ENCODE data around the gene DPP10. TPM values are rescaled to one million over a fixed set of nuclear protein-coding genes. Genes with fewer than 3 reads are reported as not detected.
"Not testable (repeated sequence)": the region's sequence is repeated elsewhere in the genome, so short reads cannot be mapped to it uniquely, and the experiment has no call there.

DPP10 gene
- total RNA-seq, 1 experiment from 2014 or later = not detected

DNA sequence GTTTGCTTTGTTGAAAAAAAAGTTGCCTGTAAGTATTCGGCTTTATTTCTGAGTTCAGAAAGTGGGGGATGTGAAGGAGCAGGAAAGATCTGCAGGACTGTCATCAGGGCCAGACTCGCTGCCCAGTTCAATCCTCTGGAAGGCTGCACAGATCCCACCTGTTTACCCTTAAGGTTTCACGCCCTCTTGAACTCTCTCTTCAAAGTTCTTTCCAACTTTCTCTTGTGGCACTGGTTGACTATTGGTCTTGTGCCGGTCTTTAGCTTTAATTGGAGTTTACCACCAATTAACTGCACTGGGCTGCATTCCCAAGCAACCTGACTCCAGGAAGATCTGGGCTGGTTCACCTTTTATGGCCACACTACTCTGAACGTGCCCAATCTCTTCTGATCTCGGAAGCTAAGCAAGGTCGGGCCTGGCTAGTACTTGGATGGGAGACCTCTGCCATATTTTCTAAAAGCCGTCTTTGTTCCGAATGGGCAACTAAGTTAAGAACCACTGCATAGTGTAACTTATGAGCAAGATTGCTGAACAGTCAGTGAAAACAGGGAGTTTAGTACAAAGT lies 495.0 kb downstream of the DPP10 start:
- no peak for DNase-seq (ENCODE audit: low spot score)

DNA sequence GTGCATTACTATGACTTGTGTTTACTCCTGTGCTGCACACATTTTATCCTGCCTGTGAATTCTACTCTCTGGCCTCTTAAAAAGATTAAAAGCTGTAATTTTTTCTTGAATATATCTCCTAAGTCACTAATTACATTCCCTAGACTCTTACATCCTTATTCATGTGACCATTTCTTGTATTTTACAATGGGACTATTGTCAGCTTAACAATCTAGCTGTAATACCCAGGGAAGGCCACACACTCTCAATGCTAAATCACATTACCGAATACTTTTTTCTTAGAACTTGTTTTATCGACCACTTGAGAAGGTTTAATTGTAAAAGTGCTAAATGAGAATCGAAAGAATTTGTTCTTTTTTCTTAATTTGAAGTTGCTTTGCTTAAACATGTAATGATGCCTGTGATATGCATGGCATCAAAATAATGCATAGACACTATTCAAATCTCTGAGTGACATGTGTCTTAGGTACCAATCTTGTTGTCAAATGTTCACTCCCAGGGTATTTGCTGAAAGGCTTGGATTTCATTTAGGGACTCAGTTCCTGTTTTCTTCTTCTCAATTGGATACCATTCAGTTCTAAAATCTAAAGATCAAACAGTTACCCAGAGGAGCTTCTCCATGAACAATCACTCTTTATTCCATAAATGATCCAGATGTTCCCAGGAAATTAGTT lies 498.5 kb downstream of the DPP10 start:
- DNase-seq (ENCODE audit: low spot score) = no peak

DNA sequence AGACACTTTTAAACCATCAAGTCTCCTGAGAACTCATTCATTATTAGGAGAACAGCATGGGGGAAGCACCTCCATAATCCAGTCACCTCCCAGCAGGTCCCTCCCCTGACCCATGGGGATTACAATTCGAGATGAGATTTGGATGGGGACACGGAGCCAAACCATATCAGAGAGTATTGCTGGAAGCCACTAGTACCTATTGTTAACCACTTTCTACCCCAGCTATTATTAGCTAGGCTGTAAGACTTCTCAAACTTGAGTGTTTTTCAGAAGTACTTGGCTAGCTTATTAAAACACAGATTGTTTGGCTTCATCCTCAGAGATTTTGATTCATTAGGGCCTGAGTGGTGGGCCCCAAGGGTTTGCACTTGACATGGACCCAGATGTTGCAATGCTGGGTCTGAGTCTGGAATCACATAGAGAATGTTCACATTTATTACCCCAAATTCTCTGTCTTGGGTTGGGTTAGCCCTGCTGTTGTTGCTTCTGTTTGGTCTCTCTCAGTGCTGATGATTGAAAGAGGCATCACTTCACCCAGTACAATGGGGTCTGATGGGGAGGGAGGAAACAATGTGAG lies 506.9 kb downstream of the DPP10 start:
- DNase-seq (ENCODE audit: low spot score) = no peak

DNA sequence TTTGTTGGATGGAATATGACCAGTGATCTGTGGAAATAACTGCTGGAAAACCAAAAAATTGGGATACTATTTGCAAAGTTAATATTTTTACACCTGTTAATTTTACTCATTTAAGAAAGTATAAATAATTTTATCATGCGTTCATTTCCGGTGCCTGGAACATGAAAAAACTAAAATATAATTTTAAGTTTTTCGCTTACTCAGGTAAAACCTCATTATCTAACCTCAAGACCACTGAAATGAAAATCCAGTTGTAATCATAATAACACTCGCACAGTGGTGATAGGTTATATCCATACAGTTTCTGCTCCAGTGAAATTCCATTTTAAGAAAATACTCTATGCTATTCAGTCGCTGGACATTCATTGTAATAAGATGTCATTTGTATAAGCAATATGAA lies 517.9 kb downstream of the DPP10 start:
- no peak for DNase-seq (ENCODE audit: low spot score)

DNA sequence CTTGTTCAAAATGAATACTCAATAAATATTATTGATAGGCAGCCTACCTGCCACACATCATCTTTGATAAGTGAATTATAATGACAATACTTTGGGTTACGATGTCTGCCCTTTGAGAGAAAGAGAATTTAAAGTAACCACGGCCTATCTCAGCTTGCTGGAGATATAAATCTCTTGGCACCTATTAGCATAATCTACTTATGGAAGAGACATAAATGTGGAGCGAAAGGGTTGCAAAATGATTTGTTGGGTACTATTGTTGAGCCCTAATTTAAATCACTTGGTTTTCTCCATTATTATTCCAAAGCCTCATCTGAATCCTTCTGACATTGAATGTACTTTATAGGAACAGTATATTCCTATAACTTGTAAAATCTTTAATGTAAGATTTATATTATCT lies 520.1 kb downstream of the DPP10 start:
- DNase-seq (ENCODE audit: low spot score) = no peak

DNA sequence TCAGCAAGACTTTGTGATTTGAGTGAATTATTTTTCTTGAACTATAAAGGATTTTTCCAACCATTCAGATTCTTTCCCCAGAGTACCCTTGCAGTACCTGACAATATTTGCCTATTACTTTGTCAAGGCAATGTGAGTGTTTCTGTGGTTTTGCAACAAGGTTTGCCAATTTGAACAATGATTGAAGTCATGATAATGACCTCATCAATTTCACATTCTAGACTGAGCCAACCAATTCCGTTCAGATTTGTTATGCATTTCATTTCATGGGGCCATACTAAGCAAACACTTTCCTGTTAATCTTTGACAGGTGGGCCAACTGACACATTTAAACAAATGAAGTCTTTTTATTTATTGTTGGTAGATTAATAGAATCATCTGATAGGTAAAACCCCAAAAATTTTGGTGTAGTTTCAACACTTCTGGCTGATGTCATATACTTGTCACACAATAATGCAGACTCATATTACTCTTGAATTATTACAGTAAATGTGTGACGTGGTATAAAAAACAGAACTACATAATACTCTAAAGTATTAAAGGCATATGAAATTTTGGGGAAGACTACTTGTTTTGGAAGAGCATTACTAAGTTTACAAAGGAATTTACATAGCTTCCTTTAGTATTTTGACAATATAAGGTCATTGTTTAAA lies 526.4 kb downstream of the DPP10 start:
- no peak for DNase-seq (ENCODE audit: low spot score)

DNA sequence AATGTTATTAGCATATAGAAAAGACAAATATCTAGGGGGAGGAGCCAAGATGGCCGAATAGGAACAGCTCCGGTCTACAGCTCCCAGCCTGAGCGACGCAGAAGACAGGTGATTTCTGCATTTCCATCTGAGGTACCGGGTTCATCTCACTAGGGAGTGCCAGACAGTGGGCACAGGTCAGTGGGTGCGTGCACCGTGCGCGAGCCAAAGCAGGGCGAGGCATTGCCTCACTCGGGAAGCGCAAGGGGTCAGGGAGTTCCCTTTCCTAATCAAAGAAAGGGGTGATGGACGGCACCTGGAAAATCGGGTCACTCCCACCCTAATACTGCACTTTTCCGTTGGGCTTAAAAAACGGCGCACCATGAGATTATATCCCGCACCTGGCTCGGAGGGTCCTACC lies 561.9 kb downstream of the DPP10 start:
- not testable (repeated sequence) for DNase-seq (ENCODE audit: low spot score)

DNA sequence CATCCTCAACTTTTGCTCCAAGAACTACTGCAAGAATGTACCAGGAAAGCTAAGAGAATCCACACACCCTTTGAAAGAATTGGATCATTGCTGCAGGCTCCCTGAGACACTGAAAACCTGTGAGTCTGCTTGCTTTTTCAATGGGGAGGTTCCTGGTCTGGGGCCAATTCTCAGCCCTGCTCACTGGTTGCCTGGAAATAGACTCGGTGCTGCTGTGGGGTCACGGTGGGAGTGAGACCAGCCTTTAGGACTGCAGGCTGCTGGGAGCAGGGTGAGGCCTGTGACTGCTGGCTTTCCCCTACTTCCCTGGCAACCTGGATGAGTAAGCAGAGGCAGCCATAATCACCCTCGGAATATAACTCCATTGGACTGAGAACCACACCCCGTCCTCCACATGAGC lies 569.3 kb downstream of the DPP10 start:
- DNase-seq (ENCODE audit: low spot score) = no peak

DNA sequence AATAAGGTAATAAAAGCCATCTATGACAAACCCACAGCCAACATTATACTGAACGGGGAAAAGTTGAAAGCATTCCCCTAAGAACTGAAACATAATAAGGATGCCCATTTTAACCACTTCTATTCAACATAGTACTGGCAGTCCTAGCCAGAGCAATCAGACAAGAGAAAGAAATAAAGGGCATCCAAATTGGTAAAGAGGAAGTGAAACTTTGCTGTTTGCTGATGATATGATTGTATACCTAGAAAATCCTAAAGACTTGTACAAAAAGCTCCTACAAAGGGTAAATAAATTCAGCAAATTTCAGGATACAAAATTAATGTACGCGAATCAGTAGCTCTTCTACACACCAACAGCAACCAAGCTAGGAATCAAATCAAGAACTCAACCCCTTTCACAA lies 579.6 kb downstream of the DPP10 start:
- DNase-seq (ENCODE audit: low spot score) = not testable (repeated sequence)

DNA sequence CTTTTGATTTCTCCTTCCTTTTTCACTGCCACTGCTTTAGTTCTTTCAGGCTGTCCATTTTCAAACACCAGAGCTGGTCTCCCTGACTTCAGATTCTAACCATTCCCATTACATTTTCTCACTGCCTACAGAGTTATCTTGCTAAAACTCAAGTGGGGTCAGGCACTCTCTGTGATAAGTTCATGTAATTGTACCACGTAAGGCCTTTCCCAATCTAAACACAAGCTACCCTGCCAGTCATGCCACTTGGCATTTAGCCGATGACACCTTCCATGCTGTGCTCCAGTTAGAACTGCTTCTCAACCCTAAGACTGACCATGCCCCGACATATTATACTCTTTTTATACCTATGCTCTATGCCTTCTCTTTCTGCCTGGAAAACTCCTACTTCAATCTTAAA lies 592.4 kb downstream of the DPP10 start:
- no peak for DNase-seq (ENCODE audit: low spot score)

DNA sequence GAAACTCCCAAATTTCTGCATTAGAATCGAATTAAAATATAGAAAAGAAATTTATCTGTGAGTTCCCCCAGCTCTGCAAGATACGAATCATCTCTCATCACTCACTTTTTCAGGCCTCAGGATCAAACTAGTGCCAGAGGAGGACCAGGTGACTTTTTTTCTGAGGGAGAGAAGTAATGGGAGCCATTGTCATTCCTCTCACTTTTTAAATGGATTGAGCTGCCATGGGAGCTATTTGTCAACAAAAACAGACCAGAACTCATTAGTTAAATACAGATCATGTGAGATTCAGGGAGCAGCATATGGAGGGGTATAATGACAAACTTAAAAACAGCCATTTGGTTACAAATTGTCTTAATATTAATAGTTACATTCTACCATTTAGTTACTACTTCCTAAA lies 594.4 kb downstream of the DPP10 start:
- no peak for DNase-seq (ENCODE audit: low spot score)

DNA sequence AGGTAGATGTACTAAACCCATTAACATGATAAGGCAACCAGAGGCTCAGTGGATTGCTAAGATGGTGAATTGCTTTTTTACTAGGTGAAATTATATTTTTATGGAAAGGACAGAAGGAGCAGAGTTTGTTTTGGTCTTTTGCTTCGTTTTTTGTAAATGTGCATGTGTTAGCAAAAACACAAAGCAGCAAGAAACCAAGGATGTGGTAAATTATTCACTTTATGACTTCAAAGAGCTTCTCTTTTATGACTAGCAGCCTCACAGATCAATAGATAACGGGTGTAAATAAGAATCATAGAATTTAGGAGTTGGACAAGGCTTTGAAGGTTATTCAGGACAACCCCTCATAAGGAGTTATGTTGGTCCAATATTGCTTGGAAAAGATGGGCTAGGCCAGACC lies 615.0 kb downstream of the DPP10 start:
- no peak for DNase-seq (ENCODE audit: low spot score)

DNA sequence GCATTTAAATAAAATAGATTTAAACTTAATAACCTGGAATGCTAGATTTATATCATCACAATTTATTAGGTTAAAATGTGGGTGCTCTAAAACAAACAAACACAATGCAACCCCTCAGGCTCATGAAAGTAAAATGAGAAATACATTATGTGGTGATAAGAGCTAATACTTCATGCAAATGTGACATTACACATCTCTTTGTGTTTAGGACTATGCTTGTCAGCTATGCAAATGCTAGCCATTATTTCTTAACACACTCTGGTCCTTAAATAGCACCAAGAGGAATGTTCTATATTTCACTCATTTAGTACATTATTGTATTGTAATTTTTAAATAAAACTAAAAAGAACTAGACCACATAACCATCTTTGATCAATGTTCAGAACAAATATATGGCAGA lies 627.6 kb downstream of the DPP10 start:
- DNase-seq (ENCODE audit: low spot score) = no peak

DNA sequence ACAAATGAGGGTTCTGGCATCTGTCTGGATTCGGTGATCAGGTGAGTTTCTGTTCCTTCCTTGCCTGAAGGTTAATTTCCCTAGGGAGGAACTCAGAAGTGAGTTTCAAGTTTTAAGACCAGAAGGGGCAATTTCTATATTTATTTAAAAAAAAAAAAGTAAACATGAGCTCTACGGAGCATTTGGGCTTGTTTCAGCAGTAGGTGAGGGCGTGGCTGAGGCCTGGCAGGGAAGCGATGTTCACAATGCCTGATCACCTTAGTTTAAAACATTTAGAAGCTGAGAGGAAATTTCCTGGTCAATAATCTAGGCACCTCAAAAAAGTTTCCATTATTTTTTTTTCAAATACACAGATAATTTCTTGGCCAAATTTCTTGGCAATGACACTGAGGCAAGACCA lies 629.1 kb downstream of the DPP10 start:
- DNase-seq (ENCODE audit: low spot score) = no peak

DNA sequence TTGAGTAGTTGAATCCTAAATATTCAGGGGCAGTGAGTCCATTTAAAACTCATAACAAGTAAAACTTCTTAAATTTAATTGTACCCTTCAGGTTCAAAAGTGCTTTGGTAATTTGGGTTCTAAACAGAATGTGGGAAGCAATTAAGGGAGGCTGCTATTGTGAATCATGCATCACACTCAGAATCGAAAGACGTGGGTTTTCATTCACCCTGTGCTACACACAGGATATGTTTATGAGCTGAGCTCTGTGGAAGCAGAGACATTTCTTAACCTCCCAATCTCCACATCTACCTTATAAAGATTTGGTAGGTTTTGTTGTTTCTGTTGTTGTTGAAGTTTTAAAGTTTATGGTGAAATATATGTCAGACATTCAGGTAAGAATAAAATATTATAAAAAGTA lies 633.4 kb downstream of the DPP10 start:
- no peak for DNase-seq (ENCODE audit: low spot score)

DNA sequence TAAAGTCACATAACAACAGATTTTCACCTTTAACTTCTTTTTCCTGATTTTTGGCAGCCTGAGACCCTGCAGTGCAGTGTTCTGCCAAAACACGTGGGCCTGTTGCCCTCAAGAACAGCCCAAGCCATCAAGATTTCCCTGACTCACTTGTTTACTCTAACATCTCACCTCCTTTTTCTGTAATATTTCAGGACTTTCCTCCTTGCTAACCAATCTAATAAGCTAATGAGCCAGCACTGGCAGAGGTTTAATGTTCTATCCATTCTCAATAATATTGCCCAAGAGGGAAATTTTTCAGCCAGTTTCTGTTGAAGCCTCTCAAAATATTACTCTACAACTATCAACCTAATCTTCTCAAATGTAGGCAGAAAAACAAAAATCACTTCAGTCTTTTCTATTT lies 635.2 kb downstream of the DPP10 start:
- DNase-seq (ENCODE audit: low spot score) = no peak

DNA sequence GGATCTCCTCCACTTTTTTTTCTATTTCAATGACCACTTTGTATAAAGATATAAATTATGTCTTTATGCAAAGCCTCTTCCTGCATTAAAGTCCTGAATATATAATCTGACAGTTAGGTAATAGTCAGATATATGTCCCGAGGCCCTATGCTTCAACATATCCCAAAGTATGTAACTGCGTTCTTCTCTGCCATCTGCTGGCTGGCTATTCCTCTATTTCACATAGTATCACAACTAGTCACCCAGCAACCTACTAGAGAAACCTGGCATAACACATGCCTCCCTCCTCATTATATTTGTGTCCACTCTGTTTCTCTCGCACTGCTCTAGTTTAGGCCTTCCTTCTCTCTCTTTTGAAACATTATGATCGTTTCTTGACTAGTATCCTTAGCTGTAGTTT lies 640.8 kb downstream of the DPP10 start:
- peak; percentile 58 for DNase-seq (ENCODE audit: low spot score)

DNA sequence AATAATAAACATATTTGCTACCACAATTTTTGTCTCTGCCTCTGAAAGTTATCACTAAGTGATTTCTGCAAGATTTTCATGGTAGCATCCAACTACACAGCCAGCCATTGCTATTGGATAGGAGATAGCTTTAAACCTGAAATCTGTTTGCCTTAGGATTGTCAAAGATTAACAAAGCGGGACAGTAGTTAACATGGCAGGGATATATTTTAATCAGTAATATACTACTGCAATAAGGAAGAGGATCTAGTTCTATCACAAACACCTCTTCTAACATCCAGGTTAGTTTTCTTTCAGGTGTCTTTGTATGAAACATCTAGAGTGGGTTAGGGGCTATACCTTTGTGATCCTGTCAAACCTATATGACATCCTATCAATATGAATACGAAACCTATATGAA lies 641.3 kb downstream of the DPP10 start:
- DNase-seq (ENCODE audit: low spot score) = no peak

DNA sequence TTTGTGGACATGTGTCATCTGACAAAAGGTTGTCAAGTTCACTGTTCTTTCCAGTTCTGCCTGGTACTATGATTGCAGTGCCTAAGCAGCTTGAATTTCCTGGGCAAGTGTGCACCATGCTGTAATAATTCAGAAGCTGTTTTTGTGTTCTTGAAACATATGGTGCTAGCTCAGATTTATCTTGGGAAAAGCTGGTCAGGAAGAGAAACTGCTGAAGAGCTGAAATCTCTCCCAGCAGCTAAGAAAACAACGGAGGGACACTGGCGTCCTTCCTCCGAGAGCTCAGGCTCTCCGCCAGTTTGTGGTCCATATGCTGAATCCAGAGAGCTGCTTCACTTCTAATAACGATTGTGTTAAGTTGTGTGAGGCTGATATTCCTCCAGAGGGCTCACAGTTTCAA lies 642.0 kb downstream of the DPP10 start:
- DNase-seq (ENCODE audit: low spot score) = no peak

DNA sequence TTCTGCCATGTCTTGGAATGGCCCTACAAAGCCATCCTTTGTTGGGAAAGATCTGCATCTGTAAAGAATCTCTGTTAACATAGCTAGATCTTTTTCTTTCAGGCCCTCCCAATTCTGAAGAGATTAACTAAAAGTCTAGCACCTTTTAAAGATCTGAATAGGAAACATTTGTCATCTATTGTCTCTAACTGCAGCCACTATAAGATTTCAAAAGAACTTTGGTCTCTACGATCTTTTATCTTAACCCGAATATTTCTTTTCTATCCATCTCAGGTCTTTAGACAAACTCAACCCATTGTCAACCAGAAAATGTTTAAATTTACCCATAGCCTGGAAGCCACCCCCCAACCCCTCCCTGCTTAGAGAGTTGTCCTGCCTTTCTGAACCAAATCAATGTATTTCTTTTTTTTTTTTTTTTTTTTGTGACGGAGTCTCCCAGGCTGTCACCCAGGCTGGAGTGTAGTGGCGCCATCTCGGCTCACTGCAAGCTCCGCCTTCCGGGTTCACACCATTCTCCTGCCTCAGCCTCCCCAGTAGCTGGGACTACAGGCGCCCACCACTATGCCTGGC lies 643.7 kb downstream of the DPP10 start:
- not testable (repeated sequence) for DNase-seq (ENCODE audit: low spot score)

DNA sequence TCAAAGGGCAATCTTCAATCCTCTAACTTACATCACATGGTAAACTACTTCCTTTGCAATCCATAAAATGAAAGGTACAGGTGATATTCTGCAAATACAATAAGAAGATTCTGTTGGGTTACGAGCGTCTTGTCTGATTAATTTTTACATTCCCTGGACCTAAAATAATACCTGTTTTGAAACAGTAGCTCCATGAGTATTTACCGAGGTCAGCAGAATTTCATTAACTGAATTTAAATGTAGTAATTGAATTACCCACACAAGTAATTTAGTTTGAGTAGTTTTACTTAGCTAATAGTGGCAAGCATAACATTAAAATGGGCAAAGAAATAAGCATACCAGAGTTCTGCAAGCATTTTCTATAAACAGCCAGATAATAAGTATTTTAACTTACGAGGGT lies 652.0 kb downstream of the DPP10 start:
- no peak for DNase-seq (ENCODE audit: low spot score)

DNA sequence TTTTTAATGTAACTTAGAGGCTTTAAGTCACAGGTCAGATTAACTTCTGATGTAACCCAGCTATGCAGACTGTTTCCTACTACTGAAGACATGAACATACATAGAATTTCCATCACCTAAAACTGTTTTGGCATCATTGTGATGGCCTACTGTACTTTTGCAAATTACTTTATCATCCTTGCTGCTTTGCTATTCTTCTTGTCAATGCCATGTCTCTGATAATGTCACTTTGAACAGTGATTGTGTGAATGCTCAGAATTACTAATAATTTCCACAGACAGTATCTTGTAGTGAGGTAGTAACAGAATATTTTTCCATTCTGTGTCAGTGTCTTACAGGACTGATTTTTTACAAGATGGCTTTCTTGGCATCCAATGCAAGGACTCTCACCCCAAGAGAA lies 663.5 kb downstream of the DPP10 start:
- DNase-seq (ENCODE audit: low spot score) = no peak

DNA sequence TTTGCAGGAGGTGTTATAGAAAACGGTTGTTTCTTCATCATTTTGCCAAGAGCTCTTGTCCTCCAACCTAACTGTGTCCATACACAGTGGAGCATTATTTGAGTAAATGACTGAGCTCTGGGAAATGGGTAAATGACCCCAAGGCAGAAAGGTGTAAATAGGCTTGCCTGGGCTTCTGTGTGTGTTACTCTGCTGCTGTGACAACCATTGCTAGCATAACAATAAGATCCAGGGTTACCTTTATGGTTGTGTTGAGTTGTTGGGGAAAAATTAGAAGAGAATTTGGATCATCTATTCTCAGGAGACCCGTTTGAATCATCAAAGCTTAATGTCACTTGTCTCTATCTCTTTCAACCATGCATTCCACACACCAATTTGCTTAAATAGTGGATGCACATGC lies 672.7 kb downstream of the DPP10 start:
- no peak for DNase-seq (ENCODE audit: low spot score)
